CD4-positive, alpha-beta T cell treated with Interleukin-4 for 4 hours (primary cell): ENCODE data around the gene SYT1.
"Not testable (repeated sequence)": the region's sequence is repeated elsewhere in the genome, so short reads cannot be mapped to it uniquely, and the experiment has no call there.

ENCODE experiments used
- DNase-seq: peaks from one replicate; pipeline ENCODE4 v3.0.0-alpha.2; 2020

The SYT1 gene

DNA sequence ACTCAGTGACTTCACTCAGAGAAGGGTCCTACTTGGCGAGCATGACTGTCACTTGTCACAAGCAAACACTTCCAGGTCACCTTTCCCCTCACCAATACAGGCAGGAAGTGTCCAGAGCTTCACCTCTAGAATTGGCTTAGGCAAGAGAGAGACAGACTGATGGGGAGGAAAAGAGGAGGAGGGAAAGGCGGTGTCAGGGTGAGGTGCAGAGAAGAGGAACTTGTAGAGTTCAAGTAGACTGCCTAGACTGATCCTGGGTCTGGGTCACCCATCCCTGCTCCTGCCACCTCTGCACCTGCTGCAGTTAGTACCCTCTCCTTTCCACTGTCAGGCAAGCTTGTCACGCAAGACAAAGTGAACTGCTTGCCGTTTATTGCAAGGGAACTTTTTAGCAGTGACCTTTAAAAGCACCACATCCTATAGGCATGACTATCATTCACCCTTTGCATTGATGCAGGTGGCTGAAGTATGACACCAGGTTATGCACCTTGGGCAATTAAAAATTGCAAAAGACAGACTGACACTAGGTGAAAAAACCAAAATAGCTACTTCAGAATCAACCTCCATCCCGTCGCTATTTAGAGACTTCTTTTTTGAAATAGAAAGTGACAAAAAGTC lies 292.4 kb downstream of the SYT1 start:
- no peak for DNase-seq

DNA sequence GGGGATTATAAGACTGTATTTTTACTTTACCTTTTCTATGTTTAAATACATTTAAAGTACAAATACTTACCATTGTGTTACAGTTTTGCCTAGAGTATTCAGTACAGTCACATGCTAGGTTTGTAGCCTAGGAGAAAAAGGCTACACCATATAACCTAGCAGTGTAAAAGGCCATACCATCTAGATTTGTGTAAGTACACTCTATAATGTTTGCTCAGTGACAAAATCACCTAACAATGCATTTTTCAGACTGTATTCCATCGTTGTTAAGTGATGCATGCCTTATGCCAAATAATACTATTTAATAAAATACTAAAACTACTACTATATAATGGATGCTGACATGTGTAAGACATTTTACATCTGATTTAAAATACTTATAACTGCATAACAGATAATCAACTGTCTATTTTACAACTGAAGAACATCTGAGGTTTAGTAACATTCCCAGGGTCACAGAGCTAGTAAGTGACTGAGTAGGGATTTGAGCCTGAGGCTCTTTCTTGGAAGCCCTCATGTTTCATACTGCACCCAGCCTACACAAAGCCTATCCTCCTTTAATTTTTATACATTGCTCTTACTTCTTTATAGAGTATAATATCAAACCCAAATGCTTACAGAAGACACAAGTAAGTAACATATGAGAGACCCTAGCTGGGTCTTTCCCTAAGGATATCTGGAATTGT lies 296.8 kb downstream of the SYT1 start:
- DNase-seq, result no peak

DNA sequence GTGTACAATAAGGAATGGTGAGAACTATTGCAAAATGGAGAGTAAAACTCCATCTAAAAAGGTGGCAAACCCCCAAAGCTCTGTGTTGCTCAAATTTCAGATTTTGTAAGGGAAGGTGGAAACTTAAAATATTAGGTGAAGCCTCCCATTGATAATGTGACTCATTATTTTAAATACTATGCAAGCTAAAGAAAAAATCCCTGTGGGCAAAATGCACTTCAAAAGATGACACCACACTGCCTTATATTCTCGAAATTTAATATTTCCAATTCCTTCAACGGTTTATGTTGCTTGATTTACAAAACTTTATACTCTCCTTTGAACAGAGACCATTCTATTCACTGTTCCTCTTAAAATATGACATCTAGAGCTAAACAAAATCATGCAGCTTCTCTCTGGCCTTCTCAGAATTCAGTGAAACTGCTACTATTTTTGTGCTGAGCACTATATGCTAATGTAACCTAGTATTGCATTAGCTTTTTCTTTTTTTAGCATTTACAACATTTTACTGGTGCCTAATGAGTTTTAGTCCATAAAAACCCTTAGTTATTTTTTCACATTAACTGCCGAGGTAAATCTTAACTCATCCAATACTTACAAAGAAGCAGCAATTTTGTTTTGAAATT lies 297.7 kb downstream of the SYT1 start:
- no peak for DNase-seq

DNA sequence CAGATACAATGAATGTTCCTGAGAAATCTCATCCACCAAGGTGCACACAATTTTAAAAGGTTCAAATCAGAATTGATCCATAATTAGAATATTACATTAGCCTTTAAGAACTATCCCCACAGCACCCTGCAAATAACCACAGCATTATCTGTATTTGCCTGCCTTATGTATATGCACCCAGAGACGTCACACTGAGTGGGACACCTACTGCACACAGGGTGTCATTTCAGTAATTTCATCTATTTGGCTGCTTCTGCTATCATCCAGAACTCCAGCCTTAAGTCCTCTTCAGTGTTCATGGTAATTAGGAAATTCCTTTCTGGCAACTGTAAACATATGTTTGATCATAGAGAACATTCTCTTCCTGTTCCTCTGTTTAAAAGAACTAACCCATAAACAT lies 298.4 kb downstream of the SYT1 start:
- no peak for DNase-seq

DNA sequence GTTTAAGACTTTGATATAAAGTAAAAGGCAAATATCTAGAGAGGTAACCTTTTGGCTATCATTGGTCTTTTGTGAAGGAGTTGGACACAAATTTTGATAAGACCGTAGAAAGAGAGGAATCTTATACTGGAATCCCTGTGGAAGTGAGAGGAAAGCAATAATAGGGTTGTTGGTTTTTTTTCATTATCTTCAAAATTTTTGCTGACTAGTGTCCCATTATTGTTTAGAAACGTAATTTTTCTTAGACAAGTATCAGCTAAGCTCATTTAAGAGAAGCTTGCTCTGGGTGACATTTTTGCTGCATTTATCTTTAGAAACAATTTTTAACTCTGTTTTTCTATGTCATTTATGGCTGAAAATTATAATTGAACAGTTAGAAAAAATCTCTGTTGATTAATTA lies 300.3 kb downstream of the SYT1 start:
- no peak for DNase-seq

DNA sequence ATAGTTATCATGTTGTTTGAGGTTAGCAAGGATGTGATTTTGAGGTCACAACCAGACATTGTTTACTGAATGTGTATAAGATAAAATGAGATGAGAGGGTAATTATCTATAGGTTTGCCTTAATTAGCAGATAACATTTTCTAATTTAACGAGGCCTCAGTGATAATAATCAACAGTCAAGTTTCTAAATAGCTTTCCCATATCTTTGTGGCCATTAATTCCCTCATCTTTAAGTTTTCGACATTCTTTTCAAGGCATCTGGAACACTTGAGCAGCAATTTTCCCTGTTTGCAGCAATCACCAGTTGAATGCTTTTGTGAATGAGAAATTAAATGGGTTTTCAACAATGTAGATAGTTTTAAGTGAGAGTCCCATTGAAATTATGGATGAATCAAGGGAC lies 304.1 kb downstream of the SYT1 start:
- DNase-seq, result no peak

DNA sequence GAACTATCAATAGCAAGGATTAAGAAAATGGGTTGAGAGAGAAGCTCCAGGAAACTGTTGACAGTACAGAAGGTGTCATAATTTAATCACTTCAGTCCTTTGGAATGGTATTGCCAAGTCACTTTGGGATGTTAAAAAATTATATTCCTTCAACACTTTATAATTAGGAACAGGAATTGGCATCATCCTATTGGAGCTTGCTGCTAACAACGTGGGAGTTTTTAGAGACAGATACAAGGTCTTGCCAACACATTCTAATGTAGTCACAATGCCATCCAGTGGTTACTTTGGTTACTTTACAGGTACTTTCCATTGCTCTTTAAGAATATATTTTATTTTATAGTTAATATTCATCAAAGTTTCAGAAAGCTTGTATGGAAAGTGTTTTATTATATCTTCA lies 310.1 kb downstream of the SYT1 start:
- no peak for DNase-seq

DNA sequence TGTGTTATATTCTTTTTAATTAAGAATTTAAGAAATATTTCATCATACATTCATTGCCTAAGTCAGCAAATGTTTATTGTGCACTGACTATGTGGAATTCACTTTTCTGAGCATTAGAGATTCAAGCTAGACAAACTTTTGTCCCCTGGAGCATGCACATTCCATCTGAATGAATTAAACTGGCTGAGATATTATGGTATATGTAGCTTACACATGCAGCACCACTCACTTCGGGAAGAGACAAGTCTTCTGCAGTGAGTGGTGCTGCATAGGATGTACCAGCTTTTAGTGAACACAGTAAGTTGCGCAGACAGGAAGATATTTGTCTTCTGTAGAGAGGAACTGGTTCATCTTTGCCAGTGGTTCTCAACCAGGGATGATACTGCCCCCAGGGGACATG lies 318.4 kb downstream of the SYT1 start:
- DNase-seq, result no peak

DNA sequence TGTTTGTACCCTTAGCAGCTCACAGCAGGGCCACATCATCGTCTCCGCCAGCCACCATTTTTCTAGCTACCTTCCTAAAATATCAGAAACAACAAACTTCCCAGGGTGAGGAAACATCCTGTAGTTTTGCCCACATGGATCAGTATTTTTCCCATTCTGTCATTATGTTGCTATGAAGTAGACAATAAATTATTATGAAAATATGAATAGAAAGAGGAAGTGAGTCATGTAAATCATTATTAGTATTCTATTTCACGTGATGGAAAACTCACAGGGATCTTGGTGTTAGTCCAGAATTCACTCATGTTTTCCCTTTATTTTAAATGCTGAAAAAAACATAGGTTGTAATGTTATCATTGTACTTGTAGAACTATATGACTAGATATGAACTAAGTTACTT lies 319.4 kb downstream of the SYT1 start:
- DNase-seq, result no peak

DNA sequence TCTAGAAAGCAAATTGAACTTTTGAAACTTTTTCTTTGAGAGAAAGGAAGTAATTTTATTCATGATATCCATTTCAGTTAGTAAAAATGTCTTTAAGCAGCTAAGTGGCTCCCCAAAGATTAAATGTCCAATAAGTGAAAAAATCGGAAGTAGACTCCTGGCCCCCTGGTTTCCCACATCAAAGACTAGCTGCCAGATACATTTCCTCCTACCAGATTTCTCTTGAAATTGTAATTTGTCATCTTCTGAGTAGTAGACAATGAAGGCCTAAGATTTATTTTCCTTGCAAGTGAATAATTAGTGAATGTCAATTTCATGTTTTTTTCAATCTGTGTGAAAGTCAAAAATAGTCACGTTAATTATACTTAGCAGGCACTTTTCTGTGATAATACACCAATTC lies 321.9 kb downstream of the SYT1 start:
- no peak for DNase-seq

DNA sequence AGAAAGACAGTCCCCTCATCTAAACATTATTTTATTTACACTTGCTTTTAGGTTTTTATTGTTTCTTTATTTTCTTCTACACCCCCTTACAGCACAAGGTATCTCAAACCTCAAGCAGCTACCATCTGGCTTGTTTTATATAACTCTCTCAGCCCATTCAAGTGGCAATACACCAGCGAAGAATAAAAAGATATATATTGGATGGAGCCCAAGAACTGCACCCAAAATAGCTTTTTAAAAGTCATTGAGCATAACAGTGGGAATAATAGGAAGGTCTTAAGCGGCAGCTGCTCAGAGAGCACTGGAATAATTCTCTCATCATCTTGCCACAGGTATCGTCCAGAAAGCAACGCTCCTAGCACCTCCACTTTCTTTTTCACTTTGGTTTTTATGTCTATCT lies 322.5 kb downstream of the SYT1 start:
- no peak for DNase-seq

DNA sequence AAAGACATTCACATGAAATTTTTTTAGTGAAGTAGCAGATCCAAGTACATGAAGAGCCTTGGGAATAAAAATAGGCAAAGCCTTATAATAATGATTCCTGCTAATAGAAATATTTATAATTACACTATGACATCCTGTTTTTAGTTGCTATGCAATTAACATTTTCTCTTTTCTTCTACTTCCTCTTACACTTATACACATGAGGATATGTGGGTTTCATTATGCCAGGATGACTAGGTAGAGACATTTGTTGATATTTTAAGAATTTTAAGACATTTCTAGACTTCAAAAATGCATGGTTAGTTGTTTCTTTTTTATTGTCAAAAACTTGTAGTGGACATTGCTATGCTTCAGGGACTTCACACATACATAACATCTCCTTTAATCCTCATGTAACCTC lies 326.8 kb downstream of the SYT1 start:
- DNase-seq, result no peak

DNA sequence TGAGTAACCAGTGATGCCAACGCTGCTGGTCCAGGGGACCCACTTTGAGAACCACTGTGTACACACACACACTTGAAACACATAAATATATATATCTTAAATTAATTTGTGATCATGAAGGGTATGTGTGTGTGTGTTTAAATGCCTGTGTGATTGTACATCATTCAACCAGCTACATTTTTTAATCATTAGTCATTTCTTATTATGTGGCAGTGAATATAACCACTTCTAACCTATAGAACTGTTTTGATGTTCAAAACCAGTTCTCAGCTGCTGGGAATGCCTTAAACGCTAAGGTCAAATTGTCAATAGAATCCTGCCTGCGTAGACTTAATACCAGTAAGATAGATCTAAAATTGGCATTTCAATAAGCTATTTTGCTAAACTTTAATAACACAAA lies 330.0 kb downstream of the SYT1 start:
- DNase-seq, result no peak

DNA sequence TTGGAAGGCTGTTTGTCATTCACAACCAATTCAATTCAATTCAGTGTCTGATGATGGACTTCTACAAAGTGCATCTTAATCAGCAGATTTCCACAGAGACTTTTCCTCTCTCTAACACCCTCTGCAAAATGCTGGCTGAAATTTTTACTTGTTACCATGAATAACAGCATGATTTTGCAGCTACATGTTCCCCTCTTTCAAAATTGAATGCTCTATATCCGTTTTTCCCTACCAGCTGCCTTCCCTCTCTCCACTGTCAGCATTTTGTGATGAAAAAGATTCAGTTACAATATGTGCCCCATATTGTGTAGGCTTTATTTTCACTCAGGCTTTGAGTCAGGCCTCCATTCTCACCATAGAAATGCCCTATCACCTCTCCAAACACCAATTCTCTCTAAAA lies 334.6 kb downstream of the SYT1 start:
- DNase-seq, result no peak

DNA sequence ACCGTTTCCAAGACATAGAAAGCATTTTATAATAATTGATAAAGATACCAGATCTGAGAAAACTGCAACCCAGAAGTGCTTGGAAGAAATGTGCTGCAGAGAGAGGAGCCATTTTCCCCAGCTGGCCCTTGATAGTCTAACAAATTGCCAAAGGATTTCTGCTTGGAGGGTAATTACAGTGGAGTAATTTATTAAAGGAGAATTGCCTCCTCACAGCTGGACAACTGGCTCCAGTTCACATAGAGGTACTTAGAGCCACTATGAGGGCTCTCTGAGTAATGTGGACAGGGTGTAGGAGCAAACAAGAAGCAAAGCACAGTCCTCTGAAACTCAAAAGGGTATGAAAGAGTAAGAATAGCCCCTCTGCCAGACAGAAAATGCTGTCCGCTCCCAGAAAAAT lies 335.6 kb downstream of the SYT1 start:
- DNase-seq, result no peak

DNA sequence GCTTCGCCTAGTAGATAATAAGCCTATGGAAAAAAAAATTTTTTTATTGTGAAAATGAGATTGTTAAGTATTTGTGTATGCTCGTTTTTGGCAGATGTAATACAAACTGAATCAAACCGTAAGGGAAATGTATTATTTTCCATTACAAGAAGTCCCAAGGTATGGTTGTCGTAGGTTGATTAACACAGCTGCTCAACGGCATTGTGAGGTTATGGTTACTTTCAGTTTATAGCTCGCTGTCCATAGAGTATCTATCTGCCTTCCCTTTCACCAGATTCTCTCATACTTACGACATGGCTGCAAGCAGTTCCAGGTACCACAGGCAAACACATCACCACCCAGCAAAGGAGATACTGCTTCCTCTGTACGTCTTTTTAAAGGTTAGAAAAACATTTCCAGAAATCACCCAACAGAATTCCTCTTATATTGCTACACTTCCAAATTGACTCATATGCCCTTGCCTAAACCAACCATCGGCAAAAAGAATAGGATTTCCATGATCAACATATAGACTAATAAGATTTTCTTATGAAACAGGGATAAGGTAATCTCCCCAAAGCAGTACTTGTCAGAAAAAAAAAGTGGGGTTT lies 338.6 kb downstream of the SYT1 start:
- no peak for DNase-seq

DNA sequence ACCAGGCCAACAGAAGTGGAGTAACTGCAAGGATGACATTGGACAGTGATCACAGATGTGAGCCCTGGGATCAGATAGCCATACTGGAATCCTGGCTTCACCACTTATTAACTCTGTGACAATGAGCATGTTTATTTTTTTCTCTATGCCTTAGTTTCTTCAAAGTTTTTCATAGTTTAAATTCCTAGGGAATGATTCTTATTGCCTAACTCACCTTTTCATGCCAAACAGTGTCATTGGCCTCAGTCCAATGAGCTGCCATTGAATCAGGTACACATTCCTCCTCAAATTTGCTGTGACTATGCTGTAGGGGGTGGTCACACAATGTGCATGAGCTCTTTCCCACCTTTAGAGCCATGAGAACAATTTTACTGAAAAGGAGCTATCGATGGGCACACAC lies 342.3 kb downstream of the SYT1 start:
- no peak for DNase-seq

DNA sequence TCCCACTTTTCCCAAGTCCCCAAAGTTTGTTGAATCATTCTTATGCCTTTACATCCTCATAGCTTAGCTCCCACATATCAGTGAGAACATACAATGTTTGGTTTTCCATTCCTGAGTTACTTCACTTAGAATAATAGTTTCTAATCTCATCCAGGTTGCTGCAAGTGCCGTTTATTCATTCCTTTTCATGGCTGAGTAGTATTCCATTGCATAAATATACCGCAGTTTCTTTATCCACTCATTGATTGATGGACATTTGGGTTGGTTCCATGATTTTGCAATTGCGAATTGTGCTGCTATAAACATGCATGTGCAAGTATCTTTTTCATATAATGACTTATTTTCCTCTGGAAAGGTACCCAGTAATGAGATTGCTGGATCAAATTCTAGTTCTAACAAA lies 345.8 kb downstream of the SYT1 start:
- DNase-seq, result not testable (repeated sequence)

DNA sequence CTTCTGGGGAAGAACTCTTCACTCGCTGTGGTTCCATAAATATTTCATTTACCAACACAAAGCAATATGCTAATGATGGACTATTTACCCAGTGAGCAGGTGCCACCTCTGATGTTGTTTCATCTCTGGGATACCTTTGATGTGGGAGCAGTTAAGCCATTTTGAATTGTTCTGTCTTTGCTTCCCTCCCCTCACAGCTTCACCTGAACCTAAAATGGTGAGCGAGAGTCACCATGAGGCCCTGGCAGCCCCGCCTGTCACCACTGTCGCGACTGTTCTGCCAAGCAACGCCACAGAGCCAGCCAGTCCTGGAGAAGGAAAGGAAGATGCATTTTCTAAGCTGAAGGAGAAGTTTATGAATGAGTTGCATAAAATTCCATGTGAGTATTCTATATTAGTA lies 352.7 kb downstream of the SYT1 start:
- no peak for DNase-seq

DNA sequence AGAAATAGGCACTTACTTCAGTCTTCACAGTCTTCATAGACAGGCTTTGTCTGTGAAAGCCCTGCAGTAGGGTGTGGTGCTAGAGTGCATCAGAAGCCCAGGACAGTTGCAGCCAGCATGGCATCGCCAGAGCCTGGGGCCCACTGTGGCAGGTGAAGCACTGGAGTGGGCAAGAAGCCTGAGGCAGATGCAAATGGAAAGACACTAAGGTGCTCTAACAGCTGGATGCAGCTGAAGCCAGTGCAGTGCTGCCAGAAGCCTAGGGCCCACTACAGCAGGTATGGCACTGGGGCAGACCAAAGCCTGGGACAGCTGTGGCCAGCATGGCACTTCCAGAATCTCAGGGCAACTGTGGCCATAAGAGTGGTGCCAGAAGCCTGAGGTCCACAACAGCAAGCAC lies 358.6 kb downstream of the SYT1 start:
- DNase-seq, result no peak

DNA sequence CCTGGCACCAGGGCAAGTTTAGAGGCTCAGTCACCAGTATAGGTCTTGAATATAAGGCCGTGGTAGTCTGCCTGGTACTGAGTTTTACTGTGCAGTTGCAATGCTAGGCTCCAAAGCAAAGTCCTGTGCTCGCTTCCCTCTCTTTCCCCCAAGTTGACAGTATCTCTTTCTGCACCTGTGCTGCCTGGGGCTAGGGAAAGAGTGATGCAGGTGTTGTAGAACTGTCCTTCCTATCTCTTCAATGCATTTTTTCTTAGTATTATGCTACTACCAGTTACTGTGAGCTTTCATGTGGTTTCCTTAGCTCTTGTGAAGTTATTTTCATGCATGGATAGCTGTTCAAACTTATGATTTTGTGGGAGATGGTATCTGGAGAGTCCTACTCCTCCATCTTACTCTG lies 359.2 kb downstream of the SYT1 start:
- DNase-seq, result no peak

DNA sequence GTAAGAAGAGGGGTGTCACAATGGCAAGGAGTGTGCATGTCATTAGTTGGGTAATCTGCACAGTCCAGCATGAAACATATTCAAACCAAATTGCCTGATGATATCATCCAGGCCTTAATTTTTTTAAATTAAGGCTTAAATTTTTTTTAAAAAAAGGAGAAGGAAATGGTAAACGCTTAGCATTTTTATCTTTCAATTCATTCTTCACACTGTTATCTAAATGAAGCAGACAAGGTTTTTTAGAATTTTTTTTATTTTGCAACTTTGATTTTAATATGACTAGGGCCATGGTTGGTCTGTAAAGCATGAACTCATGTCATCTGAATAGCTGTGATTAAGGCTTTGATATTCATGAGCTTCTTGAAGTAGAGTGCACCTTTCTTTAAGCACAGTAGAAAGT lies 362.5 kb downstream of the SYT1 start:
- no peak for DNase-seq

DNA sequence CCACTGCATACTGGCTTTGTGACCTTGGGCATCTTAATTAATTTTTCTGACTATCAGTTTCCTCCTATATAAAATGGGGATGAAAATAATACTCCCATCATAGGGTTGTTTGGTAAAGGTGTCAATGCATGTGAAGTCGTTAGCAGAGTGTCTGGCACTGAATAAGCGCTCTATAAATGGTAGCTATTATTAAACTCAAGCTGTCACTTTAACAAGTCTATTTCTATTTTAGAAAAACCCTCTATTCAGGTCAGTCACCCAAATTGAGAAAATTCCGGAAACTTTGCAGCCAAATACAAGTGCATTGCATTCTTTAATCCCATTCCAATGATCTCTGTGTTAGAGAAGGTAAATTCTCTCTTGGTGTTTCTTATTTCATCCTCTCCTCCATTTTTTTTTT lies 363.1 kb downstream of the SYT1 start:
- DNase-seq, result no peak

DNA sequence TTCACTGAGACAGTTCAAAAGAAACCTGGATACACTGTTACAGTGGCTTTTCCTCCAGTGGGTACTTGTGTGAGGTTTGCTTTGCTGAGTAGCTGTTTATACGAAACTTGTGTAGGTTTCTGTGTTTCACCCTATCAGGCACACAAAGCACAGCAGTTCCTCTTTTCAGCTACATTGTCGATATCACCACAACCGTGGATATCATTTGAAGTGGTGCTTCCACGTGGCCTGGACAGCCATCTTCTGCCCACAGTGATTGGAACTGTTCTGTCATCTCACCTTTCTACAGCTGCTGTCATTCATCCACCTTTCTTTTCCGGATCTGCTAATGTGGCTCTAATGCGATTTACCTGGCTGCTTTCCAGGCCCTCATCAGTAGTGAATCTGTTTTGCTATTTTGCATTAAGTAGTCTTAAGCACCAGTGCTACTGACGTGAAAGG lies 368.8 kb downstream of the SYT1 start:
- no peak for DNase-seq
